D721Med (cell line): Measurements from ENCODE around the gene PDCD1LG2.

Experiments
- DNase-seq: peaks from one replicate; pipeline ENCODE4 v3.0.0; 2011; ENCODE audit warnings: low spot score; ENCODE audit not compliant: insufficient read length
- FAIRE-seq: peaks from 2 replicates; lab custom pipeline; 2011; peaks lifted over from hg19 to GRCh38; lab: Jason Lieb, UNC
- CTCF ChIP-seq: IDR thresholded peaks from 2 replicates; pipeline ENCODE4 v1.5.1; 2012; ENCODE audit warnings: mild to moderate bottlenecking, control low read depth; ENCODE audit not compliant: insufficient read depth; ENCODE audit errors: missing control alignments

The PDCD1LG2 gene

DNA sequence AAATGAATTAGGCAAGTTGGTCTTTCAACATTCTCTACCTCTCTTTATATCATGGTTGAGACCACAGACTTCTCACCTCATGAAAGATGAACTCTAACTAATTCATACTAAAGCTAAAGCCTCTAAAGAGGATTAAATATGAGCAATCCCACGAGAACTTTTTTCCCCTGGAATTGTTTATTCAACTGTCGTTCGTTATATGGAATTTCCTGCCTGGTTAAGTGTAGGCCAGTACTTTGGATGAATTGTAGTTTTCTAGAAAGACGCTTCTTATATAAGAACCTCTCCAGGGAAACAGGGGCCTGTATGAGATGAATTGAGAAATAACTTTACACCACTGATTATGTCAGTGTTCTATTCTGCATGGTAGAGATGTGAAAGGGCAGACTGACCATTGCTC, 42.9 kb downstream of the PDCD1LG2 start:
- FAIRE-seq (no peak), DNase-seq (no peak)
- no peak for TF ChIP-seq CTCF

DNA sequence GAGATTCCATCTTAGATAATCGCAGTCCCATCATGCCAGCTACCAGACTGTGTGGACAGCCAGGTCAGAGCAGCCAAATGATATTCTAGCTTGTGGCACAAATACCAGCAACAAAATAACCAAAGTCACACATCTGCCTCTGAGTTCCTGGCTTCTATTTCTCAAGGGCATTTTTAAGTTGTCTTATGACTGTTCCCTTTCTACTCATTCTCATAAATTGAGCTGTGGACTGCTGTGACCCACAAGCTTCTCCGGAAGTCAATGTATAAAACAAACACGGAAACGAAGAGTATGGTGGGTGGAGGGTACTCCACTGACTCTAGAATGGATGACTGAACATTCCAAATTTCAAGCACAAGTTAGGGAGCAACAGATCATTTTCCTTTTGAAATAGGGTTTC, 43.9 kb downstream of the PDCD1LG2 start:
- DNase-seq (no peak), FAIRE-seq (no peak)

GRCh38 chr9:5556101-5556705, 45.9 kb downstream of the PDCD1LG2 start:
- DNase-seq: no peak
- TF ChIP-seq CTCF: no peak

More for the DNA sequence above, 43.9 kb downstream of the PDCD1LG2 start:
- TF ChIP-seq CTCF: no peak

DNA sequence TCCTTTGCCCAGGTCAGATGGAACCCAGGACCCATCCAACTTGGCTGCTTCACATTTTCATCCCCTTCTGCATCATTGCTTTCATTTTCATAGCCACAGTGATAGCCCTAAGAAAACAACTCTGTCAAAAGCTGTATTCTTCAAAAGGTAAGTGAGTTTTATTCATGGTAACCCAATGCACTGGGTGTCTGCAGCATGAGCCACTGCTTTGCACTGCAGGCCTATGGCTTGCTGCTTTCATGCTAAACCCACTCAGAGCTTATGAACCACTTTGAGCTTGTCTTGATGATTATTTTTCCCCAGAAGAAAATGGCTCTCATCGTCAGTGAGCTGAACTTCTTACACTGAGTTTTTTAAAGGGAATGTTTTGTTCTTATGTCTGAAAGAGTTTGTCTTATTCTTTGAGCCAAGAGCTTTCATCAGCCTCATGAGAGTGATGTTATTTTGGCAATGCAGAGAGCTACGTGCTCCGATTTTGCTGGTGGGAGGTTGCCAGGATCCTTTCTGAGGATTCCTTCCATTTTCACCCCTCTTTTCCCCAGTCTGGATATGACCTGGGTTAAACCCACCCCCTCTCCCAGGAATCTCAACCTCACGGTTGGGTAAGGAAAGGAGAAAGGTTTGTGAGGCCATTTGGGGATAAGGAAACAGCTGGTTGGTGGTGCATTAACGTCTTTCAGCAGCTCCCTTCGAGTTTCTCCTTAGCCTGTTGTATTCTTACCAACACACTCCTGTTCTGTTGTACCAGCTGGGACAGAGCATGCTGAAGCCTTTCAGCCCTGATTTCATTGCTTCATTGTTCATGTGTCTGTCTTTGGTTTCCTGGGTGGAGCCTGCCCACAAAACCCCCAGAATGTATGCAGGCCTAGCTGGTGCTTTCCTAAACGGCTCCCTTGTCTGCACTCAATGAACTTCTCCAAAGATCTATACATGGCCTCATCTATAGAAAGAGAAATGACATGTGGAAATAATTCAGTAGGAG, 47.6 kb downstream of the PDCD1LG2 start:
- DNase-seq: no peak
- no peak for FAIRE-seq
- no peak for TF ChIP-seq CTCF

More at GRCh38 chr9:5556101-5556705, 45.9 kb downstream of the PDCD1LG2 start:
- no peak for FAIRE-seq

DNA sequence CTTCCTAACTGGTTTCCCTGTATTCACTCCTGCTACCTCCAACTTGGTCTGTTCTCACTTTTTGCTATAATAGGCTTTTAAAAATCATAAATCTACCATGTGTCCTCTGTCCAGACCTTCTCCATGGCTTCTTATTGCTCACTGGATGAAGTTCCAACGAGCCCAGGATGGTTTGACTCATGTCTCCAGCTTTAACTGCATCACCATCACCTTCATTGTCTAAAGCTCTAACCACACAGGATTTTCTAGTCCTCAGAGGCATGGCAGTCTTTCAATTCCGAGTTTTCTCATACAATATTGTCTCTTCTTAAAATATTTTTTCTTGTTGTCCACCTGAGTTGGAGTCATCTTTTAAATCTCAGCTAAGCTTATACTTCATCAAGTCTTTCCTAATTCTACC, 49.3 kb downstream of the PDCD1LG2 start:
- DNase-seq: no peak
- no peak for TF ChIP-seq CTCF
- no peak for FAIRE-seq

GRCh38 chr9:5560443-5561100, 50.2 kb downstream of the PDCD1LG2 start:
- no peak for TF ChIP-seq CTCF
- no peak for DNase-seq
- FAIRE-seq: no peak
